Upper lobe of left lung (tissue), 6 donors: ENCODE results near the gene GABRG3. TPM values are rescaled to one million over a fixed set of nuclear protein-coding genes. Genes with fewer than 3 reads are reported as not detected.

Source experiments
- ATAC-seq, 2 donors: fragments of 200-7000 bp; cut with Tn5 transposase; one replicate each; pipeline ENCODE4 v1.9.1; 2022; ENCODE audit warnings: mild to moderate bottlenecking in 2 of 2, moderate library complexity in 2 of 2; ENCODE audit not compliant: low FRiP score in 2 of 2
- DNase-seq, 2 donors: peaks; one replicate each; pipeline ENCODE4 v3.0.0-alpha.2; 2019 to 2020
- H3K27ac ChIP-seq, 4 donors: fragments of 200-600 bp; sonication (generic); one replicate each; pipeline ENCODE4 v1.5.1; 2016 to 2019
- H3K27me3 ChIP-seq, 4 donors: fragments of 200-600 bp; sonication (generic); one replicate each; pipeline ENCODE4 v1.5.1; 2017 to 2019
- H3K36me3 ChIP-seq, 4 donors: fragments of 200-600 bp; sonication (generic); one replicate each; pipeline ENCODE4 v1.5.1; 2016 to 2019
- H3K4me1 ChIP-seq, 4 donors: fragments of 200-600 bp; sonication (generic); one replicate each; pipeline ENCODE4 v1.5.1; 2018 to 2019
- H3K4me3 ChIP-seq, 4 donors: fragments of 200-600 bp; sonication (generic); one replicate each; pipeline ENCODE4 v1.5.1; 2017 to 2019; ENCODE audit warnings: mild to moderate bottlenecking in 2 of 4, moderate library complexity in 1 of 4
- H3K9me3 ChIP-seq, 4 donors: fragments of 200-600 bp; sonication (generic); one replicate each; pipeline ENCODE4 v1.5.1; 2018 to 2019
- CTCF ChIP-seq, 6 experiments: fragments of 450-650 bp in 4 of 6; fragments of 200-600 bp in 2 of 6; sonication (generic) in 2 of 6; IDR thresholded peaks; one replicate each; pipeline ENCODE4 v1.5.1; 2016 to 2019; ENCODE audit warnings: antibody characterized with exemption in 6 of 6
- EP300 ChIP-seq, 4 donors: sonication (generic); formaldehyde crosslinking; IDR thresholded peaks; one replicate each; pipeline ENCODE4 v1.5.1; 2017; ENCODE audit warnings: antibody characterized with exemption in 4 of 4, control low read depth in 2 of 4
- POLR2A ChIP-seq, 4 donors: fragments of 450-650 bp; IDR thresholded peaks; one replicate each; pipeline ENCODE4 v1.5.1; 2016 to 2017; ENCODE audit warnings: antibody characterized with exemption in 4 of 4, mild to moderate bottlenecking in 2 of 4
- POLR2AphosphoS5 ChIP-seq, 2 donors: sonication (generic); formaldehyde crosslinking; IDR thresholded peaks; one replicate each; pipeline ENCODE4 v1.5.1; 2017; ENCODE audit warnings: antibody characterized with exemption in 2 of 2
- WGBS, 2 donors: methylation state at CpG; one replicate each; pipeline ENCODE4 v1.1.5; 2017 to 2018; 5-methylcytosine and 5-hydroxymethylcytosine counted together
- total RNA-seq, 6 donors: library from RNA; depleted of rRNA in 4 of 6; stranded (reverse); fragments of >200 nt in 4 of 6; gene quantifications; one replicate each; pipeline versions ENCODE4 v1.1.0 to v1.2.1, GENCODE V29; 2016 to 2021
- donor health status: DM: no; HTN: no; CAD: no; lungs with moderate emphysema.
- donor health status: DM: no; HTN: yes; CAD: no; lungs with severe emphysema.

Gene GABRG3
- total RNA-seq, 6 donors from 2014 or later, result not detected

GRCh38 chr15:27057904-27058645, 87.1 kb downstream of the GABRG3 start:
- Histone ChIP-seq H3K4me3 (no peak overlapping the region), H3K4me1 (no peaks in the 10 kb centered on the region), H3K9me3 (no peaks in the 10 kb centered on the region), H3K27ac (no peak overlapping the region), H3K27me3 (no peaks in the 10 kb centered on the region), H3K36me3 (no peaks in the 10 kb centered on the region)
- DNase-seq (no peak), ATAC-seq (no peak)
- 81 to 82% methylated on average over 14 of the region's 14 CpGs for WGBS, 2 donors
- no peak for TF ChIP-seq CTCF (IDR thresholded peaks at IDR 0.05)
- no peak for TF ChIP-seq POLR2AphosphoS5 (IDR thresholded peaks at IDR 0.05)
- no peak for TF ChIP-seq EP300 (IDR thresholded peaks at IDR 0.05)
- TF ChIP-seq POLR2A (IDR thresholded peaks at IDR 0.05), result no peak

DNA sequence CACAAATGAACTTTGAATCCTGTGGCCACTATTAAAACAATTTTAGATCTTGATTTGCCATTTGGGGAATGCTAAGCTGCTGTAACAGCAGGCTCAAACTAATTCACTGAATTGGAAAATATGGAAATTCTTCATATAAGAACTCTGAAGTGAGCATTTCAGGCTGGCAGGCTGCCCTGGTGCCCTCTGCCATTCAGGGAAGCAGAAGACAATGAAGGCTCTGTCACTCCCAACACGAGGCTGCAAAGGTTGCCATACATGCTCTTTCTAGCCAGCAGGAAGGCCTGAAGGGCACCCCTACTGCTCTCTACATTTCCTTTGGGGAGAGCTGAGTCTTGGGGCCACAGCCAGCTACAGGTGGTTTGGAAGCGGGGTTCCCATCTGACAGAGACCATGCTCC, 88.0 kb downstream of the GABRG3 start:
- 50 to 57% methylated on average over 2 of the region's 2 CpGs for WGBS, 2 donors
- TF ChIP-seq CTCF (IDR thresholded peaks at IDR 0.05) (no peak), POLR2AphosphoS5 (IDR thresholded peaks at IDR 0.05) (no peak), POLR2A (IDR thresholded peaks at IDR 0.05) (no peak), EP300 (IDR thresholded peaks at IDR 0.05) (no peak)
- H3K27me3 ChIP-seq, result no peaks in the 10 kb centered on the region
- DNase-seq (no peak), ATAC-seq (no peak)
- no peak overlapping the region for H3K27ac ChIP-seq
- H3K36me3 ChIP-seq, result no peaks in the 10 kb centered on the region
- no peaks in the 10 kb centered on the region for H3K4me1 ChIP-seq
- H3K9me3 ChIP-seq, result no peaks in the 10 kb centered on the region
- H3K4me3 ChIP-seq, result no peak overlapping the region

- no peaks in the 10 kb centered on the region for H3K9me3 ChIP-seq
- H3K4me3 ChIP-seq, result no peak overlapping the region
- H3K27me3 ChIP-seq, result no peaks in the 10 kb centered on the region
- WGBS, 2 donors, result 4 to 13% methylated on average over 3 of the region's 3 CpGs
- no peak overlapping the region for H3K27ac ChIP-seq
- TF ChIP-seq POLR2AphosphoS5 (IDR thresholded peaks at IDR 0.05), result no peak
- TF ChIP-seq POLR2A (IDR thresholded peaks at IDR 0.05), result no peak
- TF ChIP-seq EP300 (IDR thresholded peaks at IDR 0.05), result no peak
- TF ChIP-seq CTCF (IDR thresholded peaks at IDR 0.05), result peak; percentile 29 to 63 (median 52)
- ATAC-seq (peak in 1 of 2 donors; percentile 53), DNase-seq (peak in 1 of 2 donors; percentile 30)
- H3K36me3 ChIP-seq, result no peaks in the 10 kb centered on the region
- no peaks in the 10 kb centered on the region for H3K4me1 ChIP-seq
Measured at GRCh38 chr15:27059610-27060202, 88.7 kb downstream of the GABRG3 start.

GRCh38 chr15:27061739-27062138, 90.8 kb downstream of the GABRG3 start:
- Histone ChIP-seq H3K4me1 (no peaks in the 10 kb centered on the region), H3K27ac (no peak overlapping the region), H3K9me3 (no peaks in the 10 kb centered on the region), H3K4me3 (no peak overlapping the region), H3K36me3 (no peaks in the 10 kb centered on the region), H3K27me3 (no peaks in the 10 kb centered on the region)
- DNase-seq, result no peak
- WGBS, 2 donors, result 77 to 87% methylated on average over 6 of the region's 6 CpGs
- ATAC-seq, result no peak
- TF ChIP-seq EP300 (IDR thresholded peaks at IDR 0.05) (no peak), POLR2A (IDR thresholded peaks at IDR 0.05) (no peak), CTCF (IDR thresholded peaks at IDR 0.05) (no peak), POLR2AphosphoS5 (IDR thresholded peaks at IDR 0.05) (no peak)
